Fibroblast of lung (primary cell): ENCODE data around the gene SERPINB3.

ENCODE experiments used
- CTCF ChIP-seq, 2 donors: IDR thresholded peaks in 1 of 2; conservative IDR thresholded peaks in 1 of 2; 1 replicate in 1 of 2; 2 replicates in 1 of 2; pipeline ENCODE4 v1.5.1; 2011 to 2012; ENCODE audit warnings: low read length in 2 of 2, control low read depth in 1 of 2, inconsistent platforms in 1 of 2, low read depth in 1 of 2, mild to moderate bottlenecking in 1 of 2
- EZH2 ChIP-seq: IDR thresholded peaks from 2 replicates; pipeline ENCODE4 v1.5.1; 2012; ENCODE audit warnings: low read length, control low read depth, mild to moderate bottlenecking; ENCODE audit errors: missing control alignments

GRCh38 chr18:63617049-63617914 lies 44.4 kb downstream of the SERPINB3 start:
- no peak for TF ChIP-seq CTCF (conservative IDR thresholded peaks at IDR 0.05 in 1 of 2, IDR thresholded peaks at IDR 0.05 in 1 of 2; ENCODE audit: low read depth in 1 of 2, low read length in 2 of 2)
- TF ChIP-seq EZH2, result no peak
